Neural cell (in vitro differentiated cells): ENCODE results near the gene NUDCD2. TPM values are rescaled to one million over a fixed set of nuclear protein-coding genes. Genes with fewer than 3 reads are reported as not detected.
A peak's percentile ranks its signal among the peaks of the same experiment; 100 is the strongest.

Source experiments
- H2AFZ ChIP-seq: fragments of 200-600, 300-800 bp; sonication (generic), shearing (Covaris generic); 2 replicates; pipeline ENCODE4 v1.6.0; 2014; ENCODE audit warnings: low read depth, mild to moderate bottlenecking, antibody characterized with exemption, low read length, moderate library complexity
- H3F3A ChIP-seq: fragments of 200-600 bp; shearing (Covaris generic); 2 replicates; pipeline ENCODE4 v1.6.1; 2016; ENCODE audit warnings: mild to moderate bottlenecking, moderate library complexity, mixed read lengths, antibody characterized with exemption, low read length; ENCODE audit not compliant: insufficient read depth, poor library complexity, severe bottlenecking
- H3K27ac ChIP-seq: fragments of 200-600, 300-800 bp; sonication (generic), shearing (Covaris generic); 2 replicates; pipeline ENCODE4 v1.5.1; 2014; ENCODE audit warnings: mild to moderate bottlenecking, low read length, moderate library complexity
- H3K27me3 ChIP-seq: fragments of 300-800, 200-600 bp; sonication (generic), shearing (Covaris generic); 2 replicates; pipeline ENCODE4 v1.6.0; 2014; ENCODE audit warnings: mild to moderate bottlenecking, low read depth, low read length, moderate library complexity; ENCODE audit not compliant: insufficient read depth
- H3K36me3 ChIP-seq: fragments of 300-800, 200-600 bp; sonication (generic), shearing (Covaris generic); 2 replicates; pipeline ENCODE4 v1.5.1; 2014; ENCODE audit warnings: mild to moderate bottlenecking, antibody characterized with exemption, low read length, moderate library complexity; ENCODE audit not compliant: insufficient read depth
- H3K4me2 ChIP-seq: fragments of 300-800, 200-600 bp; sonication (generic), shearing (Covaris generic); 2 replicates; pipeline ENCODE4 v1.6.0; 2014; ENCODE audit warnings: mild to moderate bottlenecking, low read length
- H3K4me3 ChIP-seq: fragments of 300-800, 200-600 bp; sonication (generic), shearing (Covaris generic); 2 replicates; pipeline ENCODE4 v1.5.1; 2014; ENCODE audit warnings: mild to moderate bottlenecking, low read length, moderate library complexity
- H3K79me2 ChIP-seq: fragments of 200-600 bp; shearing (Covaris generic); replicated peaks from 2 replicates; pipeline ENCODE4 v1.6.0; 2014; ENCODE audit warnings: mild to moderate bottlenecking, low read length, moderate library complexity; ENCODE audit not compliant: insufficient read depth
- H3K9ac ChIP-seq: fragments of 300-800, 200-600 bp; sonication (generic), shearing (Covaris generic); 2 replicates; pipeline ENCODE4 v1.6.1; 2016; ENCODE audit warnings: mild to moderate bottlenecking, low read length, mixed read lengths
- H3K9me2 ChIP-seq: fragments of 200-600 bp; shearing (Covaris generic); 2 replicates; pipeline ENCODE4 v1.6.1; 2016; ENCODE audit warnings: mild to moderate bottlenecking, low read length, mixed read lengths; ENCODE audit not compliant: insufficient read depth
- H3K9me3 ChIP-seq: fragments of 200-600, 300-800 bp; sonication (generic), shearing (Covaris generic); 2 replicates; pipeline ENCODE4 v1.6.1; 2016; ENCODE audit warnings: mild to moderate bottlenecking, mixed run types, low read length, moderate library complexity, mixed read lengths
- H4K20me1 ChIP-seq: fragments of 200-600 bp; shearing (Covaris generic); 2 replicates; pipeline ENCODE4 v1.6.1; 2016; ENCODE audit warnings: mild to moderate bottlenecking, mixed run types; ENCODE audit not compliant: insufficient read depth
- EP300 ChIP-seq: fragments of 450-650 bp; conservative IDR thresholded peaks from 2 replicates; pipeline ENCODE4 v1.6.1; 2014; ENCODE audit warnings: antibody characterized with exemption, mild to moderate bottlenecking, moderate library complexity; ENCODE audit not compliant: poor library complexity, severe bottlenecking
- EZH2 ChIP-seq: fragments of 200-600, 300-800 bp; shearing (Covaris generic), sonication (generic); IDR thresholded peaks from 2 replicates; pipeline ENCODE4 v1.6.1; 2014; ENCODE audit warnings: antibody characterized with exemption, low read length, borderline replicate concordance, mild to moderate bottlenecking; ENCODE audit not compliant: insufficient read depth, poor library complexity, severe bottlenecking
- MXI1 ChIP-seq: fragments of 450-650 bp; conservative IDR thresholded peaks from 2 replicates; pipeline ENCODE4 v1.6.1; 2014; ENCODE audit warnings: antibody characterized with exemption, mild to moderate bottlenecking; ENCODE audit not compliant: poor library complexity, severe bottlenecking
- POLR2AphosphoS5 ChIP-seq: IDR thresholded peaks from 2 replicates; pipeline ENCODE4 v1.6.1; 2012
- RAD21 ChIP-seq: fragments of 450-650 bp; conservative IDR thresholded peaks from 2 replicates; pipeline ENCODE4 v1.6.1; 2014; ENCODE audit warnings: antibody characterized with exemption, mild to moderate bottlenecking, moderate library complexity
- SMC3 ChIP-seq: fragments of 450-650 bp; conservative IDR thresholded peaks from 2 replicates; pipeline ENCODE4 v1.6.1; 2014; ENCODE audit warnings: antibody characterized with exemption, mild to moderate bottlenecking, moderate library complexity; ENCODE audit not compliant: poor library complexity
- TAF1 ChIP-seq: IDR thresholded peaks from 2 replicates; pipeline ENCODE4 v1.6.1; 2012; ENCODE audit warnings: low read depth
- polyA plus RNA-seq: library from polyadenylated mRNA; depleted of rRNA; stranded (reverse); fragments of >200 nt; gene quantifications from 2 replicates; pipeline ENCODE4 v1.2.3, GENCODE V29; 2014
- TF ChIP-seq, protein P1 (sequence below): IDR thresholded peaks from 2 replicates; pipeline ENCODE4 v1.6.1; 2012; ENCODE audit warnings: borderline replicate concordance
- TF ChIP-seq, protein P2 (sequence below): fragments of 450-650 bp; IDR thresholded peaks from 2 replicates; pipeline ENCODE4 v1.5.1; 2014; ENCODE audit warnings: antibody characterized with exemption, mild to moderate bottlenecking, moderate library complexity; ENCODE audit not compliant: poor library complexity, severe bottlenecking

NUDCD2 gene
- polyA plus RNA-seq, 1 donor from 2014 or later = 17.7 TPM

- no peak overlapping the region for H2AFZ ChIP-seq
- H3K4me3 ChIP-seq = peak overlapping the region; percentile 86
- no peaks in the 10 kb centered on the region for H3K27me3 ChIP-seq
- H3K4me2 ChIP-seq = peak overlapping the region; percentile 28
- H3K27ac ChIP-seq = no peak overlapping the region
- no peaks in the 10 kb centered on the region for H3K36me3 ChIP-seq
- no peaks in the 10 kb centered on the region for H4K20me1 ChIP-seq
- TF ChIP-seq RAD21 = no peak
- TF ChIP-seq, protein P1, sequence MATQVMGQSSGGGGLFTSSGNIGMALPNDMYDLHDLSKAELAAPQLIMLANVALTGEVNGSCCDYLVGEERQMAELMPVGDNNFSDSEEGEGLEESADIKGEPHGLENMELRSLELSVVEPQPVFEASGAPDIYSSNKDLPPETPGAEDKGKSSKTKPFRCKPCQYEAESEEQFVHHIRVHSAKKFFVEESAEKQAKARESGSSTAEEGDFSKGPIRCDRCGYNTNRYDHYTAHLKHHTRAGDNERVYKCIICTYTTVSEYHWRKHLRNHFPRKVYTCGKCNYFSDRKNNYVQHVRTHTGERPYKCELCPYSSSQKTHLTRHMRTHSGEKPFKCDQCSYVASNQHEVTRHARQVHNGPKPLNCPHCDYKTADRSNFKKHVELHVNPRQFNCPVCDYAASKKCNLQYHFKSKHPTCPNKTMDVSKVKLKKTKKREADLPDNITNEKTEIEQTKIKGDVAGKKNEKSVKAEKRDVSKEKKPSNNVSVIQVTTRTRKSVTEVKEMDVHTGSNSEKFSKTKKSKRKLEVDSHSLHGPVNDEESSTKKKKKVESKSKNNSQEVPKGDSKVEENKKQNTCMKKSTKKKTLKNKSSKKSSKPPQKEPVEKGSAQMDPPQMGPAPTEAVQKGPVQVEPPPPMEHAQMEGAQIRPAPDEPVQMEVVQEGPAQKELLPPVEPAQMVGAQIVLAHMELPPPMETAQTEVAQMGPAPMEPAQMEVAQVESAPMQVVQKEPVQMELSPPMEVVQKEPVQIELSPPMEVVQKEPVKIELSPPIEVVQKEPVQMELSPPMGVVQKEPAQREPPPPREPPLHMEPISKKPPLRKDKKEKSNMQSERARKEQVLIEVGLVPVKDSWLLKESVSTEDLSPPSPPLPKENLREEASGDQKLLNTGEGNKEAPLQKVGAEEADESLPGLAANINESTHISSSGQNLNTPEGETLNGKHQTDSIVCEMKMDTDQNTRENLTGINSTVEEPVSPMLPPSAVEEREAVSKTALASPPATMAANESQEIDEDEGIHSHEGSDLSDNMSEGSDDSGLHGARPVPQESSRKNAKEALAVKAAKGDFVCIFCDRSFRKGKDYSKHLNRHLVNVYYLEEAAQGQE = no peak
- no peak for TF ChIP-seq EZH2
- TF ChIP-seq POLR2AphosphoS5 = no peak
- TF ChIP-seq EP300 = no peak
- TF ChIP-seq, protein P2, sequence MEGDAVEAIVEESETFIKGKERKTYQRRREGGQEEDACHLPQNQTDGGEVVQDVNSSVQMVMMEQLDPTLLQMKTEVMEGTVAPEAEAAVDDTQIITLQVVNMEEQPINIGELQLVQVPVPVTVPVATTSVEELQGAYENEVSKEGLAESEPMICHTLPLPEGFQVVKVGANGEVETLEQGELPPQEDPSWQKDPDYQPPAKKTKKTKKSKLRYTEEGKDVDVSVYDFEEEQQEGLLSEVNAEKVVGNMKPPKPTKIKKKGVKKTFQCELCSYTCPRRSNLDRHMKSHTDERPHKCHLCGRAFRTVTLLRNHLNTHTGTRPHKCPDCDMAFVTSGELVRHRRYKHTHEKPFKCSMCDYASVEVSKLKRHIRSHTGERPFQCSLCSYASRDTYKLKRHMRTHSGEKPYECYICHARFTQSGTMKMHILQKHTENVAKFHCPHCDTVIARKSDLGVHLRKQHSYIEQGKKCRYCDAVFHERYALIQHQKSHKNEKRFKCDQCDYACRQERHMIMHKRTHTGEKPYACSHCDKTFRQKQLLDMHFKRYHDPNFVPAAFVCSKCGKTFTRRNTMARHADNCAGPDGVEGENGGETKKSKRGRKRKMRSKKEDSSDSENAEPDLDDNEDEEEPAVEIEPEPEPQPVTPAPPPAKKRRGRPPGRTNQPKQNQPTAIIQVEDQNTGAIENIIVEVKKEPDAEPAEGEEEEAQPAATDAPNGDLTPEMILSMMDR = no peak
- TF ChIP-seq MXI1 = no peak
- no peak for TF ChIP-seq SMC3
- TF ChIP-seq TAF1 = no peak
- H3K9me3 ChIP-seq = no peaks in the 10 kb centered on the region
- H3K9ac ChIP-seq = no peak overlapping the region
- H3K79me2 ChIP-seq = peaks cover 37% of the 10 kb centered on the region
- H3F3A ChIP-seq = no peaks in the 10 kb centered on the region
- no peaks in the 10 kb centered on the region for H3K9me2 ChIP-seq
These were observed 23.4 kb downstream of the NUDCD2 start for GRCh38 chr5:163436515-163436914.

- TF ChIP-seq RAD21 = no peak
- TF ChIP-seq, protein P2 = no peak
- TF ChIP-seq, protein P1 = no peak
- TF ChIP-seq POLR2AphosphoS5 = no peak
- TF ChIP-seq EZH2 = no peak
- no peak for TF ChIP-seq TAF1
- no peak for TF ChIP-seq EP300
- no peak for TF ChIP-seq MXI1
- TF ChIP-seq SMC3 = no peak
- Histone ChIP-seq H3K4me2 (no peak overlapping the region), H3K9ac (no peak overlapping the region)
These were observed 25.5 kb downstream of the NUDCD2 start for GRCh38 chr5:163434401-163434866.

More at GRCh38 chr5:163434401-163434866, 25.5 kb downstream of the NUDCD2 start:
- Histone ChIP-seq H3F3A (no peaks in the 10 kb centered on the region), H3K9me3 (no peaks in the 10 kb centered on the region), H3K27me3 (no peaks in the 10 kb centered on the region), H3K4me3 (no peak overlapping the region), H3K36me3 (no peaks in the 10 kb centered on the region), H3K27ac (no peak overlapping the region), H4K20me1 (no peaks in the 10 kb centered on the region), H2AFZ (no peak overlapping the region), H3K9me2 (no peaks in the 10 kb centered on the region), H3K79me2 (peaks cover 21% of the 10 kb centered on the region)
